Lung microvascular endothelial cell (primary cell): ENCODE results near the gene ANG. TPM values are rescaled to one million over a fixed set of nuclear protein-coding genes. Genes with fewer than 3 reads are reported as not detected.
A peak's percentile ranks its signal among the peaks of the same experiment; 100 is the strongest.

Experiments
- DNase-seq, 2 donors: peaks; one replicate each; pipeline versions ENCODE4 v3.0.0 to v3.0.0-alpha.2; 2010; ENCODE audit warnings: low read depth in 2 of 2
- total RNA-seq: library from RNA; depleted of rRNA; stranded (reverse); fragments of >200 nt; gene quantifications from 2 replicates; pipeline ENCODE4 v1.2.1, GENCODE V29; 2014

Gene ANG
- total RNA-seq, 1 donor from 2014 or later, result 5.2 TPM

GRCh38 chr14:20675669-20676068, 12.9 kb upstream of the ANG start:
- DNase-seq, result no peak

- DNase-seq, result no peak
Measured at GRCh38 chr14:20676072-20676471, 12.5 kb upstream of the ANG start.

- peak in 1 of 2 donors; percentile 37 for DNase-seq
Measured at GRCh38 chr14:20679907-20680306, 8.7 kb upstream of the ANG start.

- no peak for DNase-seq
Measured at GRCh38 chr14:20680363-20680762, 8.2 kb upstream of the ANG start.

- DNase-seq, result no peak
Measured at GRCh38 chr14:20680843-20681347, 7.7 kb upstream of the ANG start.

GRCh38 chr14:20681348-20682126, 7.0 kb upstream of the ANG start:
- peak; percentile 88 to 89 for DNase-seq

- DNase-seq, result no peak
Measured at GRCh38 chr14:20682127-20682434, 6.5 kb upstream of the ANG start.

- peak; percentile 95 to 97 for DNase-seq
Measured at GRCh38 chr14:20682435-20683124, 6.0 kb upstream of the ANG start.

- DNase-seq, result peak; percentile 85 to 93
Measured at GRCh38 chr14:20683125-20683890, 5.3 kb upstream of the ANG start.

- DNase-seq, result peak; percentile 82 to 83
Measured at GRCh38 chr14:20683891-20684661, 4.5 kb upstream of the ANG start, which contains the start of gene RNASE4. TSS of gene RNASE4 (plus strand) at chr14:20684560. CDS start at chr14:20699372, 14,812 bp downstream.

GRCh38 chr14:20684662-20685456, 3.7 kb upstream of the ANG start:
- DNase-seq, result peak; percentile 44 to 46

- DNase-seq, result peak in 1 of 2 donors; percentile 87
Measured at GRCh38 chr14:20686386-20687143, 2.0 kb upstream of the ANG start.

GRCh38 chr14:20687362-20688166, 1.0 kb upstream of the ANG start:
- peak in 1 of 2 donors; percentile 16 for DNase-seq

GRCh38 chr14:20690848-20691640, 2.5 kb downstream of the ANG start:
- peak; percentile 79 to 83 for DNase-seq

GRCh38 chr14:20692116-20692751, 3.7 kb downstream of the ANG start:
- DNase-seq, result no peak

- no peak for DNase-seq
Measured at GRCh38 chr14:20696764-20697163, 8.2 kb downstream of the ANG start.

GRCh38 chr14:20697273-20698017, 8.9 kb downstream of the ANG start:
- DNase-seq, result peak; percentile 84 to 86
